Stimulated activated CD8-positive, alpha-beta memory T cell treated with anti-CD3 and anti-CD28 coated beads, Interleukin-12 subunit alpha, Interleukin-12 subunit beta, amount 100 ng/mL, for 4 hours (primary cell): Measurements from ENCODE around the gene PLXNA4.
A peak's percentile ranks its signal among the peaks of the same experiment; 100 is the strongest.

Experiments used
- DNase-seq: peaks from one replicate; pipeline ENCODE4 v3.0.0-alpha.2; 2020; ENCODE audit warnings: low read depth

The PLXNA4 gene

DNA sequence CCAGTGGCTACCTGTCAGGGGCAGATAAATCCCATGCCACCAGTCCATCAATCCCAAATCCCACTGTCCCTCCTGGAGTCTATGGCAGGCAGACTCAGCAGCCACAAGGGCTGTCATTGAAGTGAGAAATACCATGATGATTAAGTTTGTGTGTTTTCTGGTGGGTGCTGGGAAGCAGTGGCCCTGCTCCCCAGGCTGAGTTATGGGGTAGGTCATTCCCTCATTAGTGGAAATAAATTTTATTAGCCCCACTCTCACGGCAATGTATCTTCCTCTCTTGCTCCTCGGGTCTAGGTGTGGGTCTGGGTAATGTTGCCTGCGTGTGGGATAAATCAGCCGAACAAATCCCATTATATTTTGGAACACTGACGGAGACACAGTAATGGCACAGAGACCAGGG, 76.8 kb downstream of the PLXNA4 start:
- DNase-seq, result no peak

- DNase-seq, result no peak
These were observed 77.2 kb downstream of the PLXNA4 start for GRCh38 chr7:132499065-132499464.

DNA sequence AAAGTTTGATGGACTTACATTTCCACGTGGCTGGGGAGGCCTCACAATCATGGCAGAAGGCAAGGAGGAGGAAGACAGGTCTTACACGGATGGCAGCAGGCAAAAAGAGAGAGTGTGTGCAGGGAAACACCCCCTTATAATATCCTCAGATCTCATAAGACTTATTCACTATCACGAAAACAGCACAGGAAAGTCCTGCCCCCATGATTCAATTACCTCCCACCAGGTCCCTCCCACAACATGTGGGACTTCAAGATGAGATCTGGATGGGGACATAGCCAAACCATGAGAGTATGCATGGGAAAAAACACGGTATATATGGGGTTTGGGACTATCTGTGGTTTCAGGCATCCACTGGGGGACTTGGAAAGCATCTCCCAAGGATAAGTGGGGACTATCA, 78.0 kb downstream of the PLXNA4 start:
- DNase-seq, result no peak

DNA sequence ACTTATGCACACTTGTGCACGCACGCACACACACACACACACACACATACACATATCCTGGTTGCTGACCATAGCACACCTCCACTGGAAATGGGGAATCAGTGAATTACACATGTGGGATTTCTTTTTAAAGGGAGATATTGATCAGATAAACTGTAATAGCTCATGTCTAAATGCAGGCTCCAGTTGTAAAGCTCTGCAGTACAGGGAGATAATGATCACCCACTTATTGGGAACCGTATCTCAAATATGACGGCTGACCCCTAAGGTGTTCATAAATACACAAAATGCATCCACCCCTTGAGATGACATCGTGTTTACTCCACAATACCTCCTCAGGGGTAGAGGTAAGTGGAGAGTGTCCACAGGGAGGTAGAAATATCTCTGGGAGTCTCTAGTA, 79.2 kb downstream of the PLXNA4 start:
- no peak for DNase-seq

DNA sequence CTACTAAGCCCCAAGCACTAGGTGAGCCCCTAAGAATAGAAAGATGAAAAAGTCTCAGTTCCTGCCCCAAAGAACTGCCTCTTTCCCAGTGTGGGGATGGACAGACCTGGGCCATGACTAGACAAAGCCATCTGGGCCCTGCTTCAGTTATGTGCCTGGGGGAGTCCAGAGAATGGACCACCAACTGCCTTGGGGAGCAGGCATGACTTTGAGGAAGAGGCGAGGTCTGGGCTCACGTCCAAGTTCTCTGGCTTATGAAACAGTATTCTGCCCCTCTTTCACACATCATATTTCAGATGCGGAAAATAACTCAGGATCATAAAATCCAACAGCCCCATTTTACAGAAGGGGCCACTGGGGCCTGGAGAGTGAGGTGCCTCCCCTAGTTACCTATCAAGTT, 80.3 kb downstream of the PLXNA4 start:
- no peak for DNase-seq

- DNase-seq, result no peak
These were observed 81.8 kb downstream of the PLXNA4 start for GRCh38 chr7:132494474-132494873.

DNA sequence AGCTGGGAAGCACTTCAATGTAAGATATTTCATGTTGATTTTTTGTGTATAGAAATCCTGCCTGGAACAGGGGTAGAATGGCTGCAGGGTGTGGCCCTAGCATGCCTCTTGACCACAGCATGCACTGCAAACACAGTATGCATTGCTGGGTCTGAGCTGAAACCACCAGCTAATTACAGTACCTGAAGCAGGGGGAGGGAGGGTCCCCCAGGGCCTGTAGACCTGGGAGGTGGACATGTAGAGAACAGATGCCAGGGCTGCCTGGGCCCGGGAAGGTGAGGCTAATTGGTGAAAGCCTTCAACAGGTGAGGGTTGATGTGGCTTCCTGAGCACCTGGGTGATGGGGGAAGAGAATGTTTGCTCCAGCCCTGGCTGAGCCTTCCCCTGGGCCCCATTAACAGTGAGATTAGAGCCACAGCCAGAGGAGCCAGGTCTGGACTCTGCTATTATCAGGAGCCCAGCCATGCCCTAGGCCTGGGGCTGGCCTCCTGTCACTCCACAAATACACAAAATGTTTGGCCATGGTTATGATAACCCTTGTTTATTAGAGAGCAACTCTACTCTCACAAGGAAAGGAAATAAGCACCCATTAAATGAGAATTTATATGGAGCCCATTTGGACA, 83.3 kb downstream of the PLXNA4 start:
- DNase-seq, result no peak

GRCh38 chr7:132491391-132491945, 84.8 kb downstream of the PLXNA4 start:
- no peak for DNase-seq

DNA sequence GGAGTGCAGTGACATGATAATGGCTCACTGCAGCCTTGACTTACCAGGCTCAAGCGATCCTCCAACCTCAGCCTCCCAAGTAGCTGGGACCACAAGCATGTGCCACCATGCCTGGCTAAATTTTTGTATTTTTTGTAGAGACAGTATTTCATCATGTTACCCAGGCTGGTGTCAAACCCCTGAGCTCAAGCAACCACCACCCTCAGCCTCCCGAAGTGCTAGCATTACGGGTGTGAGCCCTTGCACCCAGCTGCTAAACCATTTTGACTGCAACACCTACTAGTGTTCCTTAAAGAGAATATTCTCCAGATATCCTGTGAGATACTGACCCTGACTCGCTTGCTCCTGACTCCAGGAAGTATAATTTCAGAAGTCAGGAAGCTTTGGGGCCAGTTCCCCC, 85.8 kb downstream of the PLXNA4 start:
- no peak for DNase-seq

DNA sequence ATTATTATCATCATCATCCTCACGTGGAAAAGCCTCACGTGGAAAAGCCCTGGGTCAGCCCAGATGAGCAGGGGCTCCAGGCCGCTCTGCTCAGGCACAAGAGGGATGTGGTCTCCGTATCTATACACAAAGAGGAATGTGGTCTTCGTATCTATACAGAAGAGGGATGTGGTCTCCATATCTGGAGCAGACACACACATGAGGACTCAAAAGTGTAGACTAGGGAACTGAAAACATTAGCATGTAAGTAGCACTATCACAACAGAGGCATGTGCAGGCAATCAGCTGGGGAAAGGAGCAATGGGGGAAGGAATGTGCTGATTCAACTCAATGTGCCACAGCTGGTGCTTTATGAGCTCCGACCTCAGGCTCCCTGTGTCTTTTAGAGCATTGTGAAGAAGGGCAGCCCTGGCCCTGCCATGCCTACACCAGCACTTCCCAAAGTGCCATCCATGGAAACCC, 86.5 kb downstream of the PLXNA4 start:
- DNase-seq, result no peak

- no peak for DNase-seq
These were observed 87.5 kb downstream of the PLXNA4 start for GRCh38 chr7:132488634-132489302.

DNA sequence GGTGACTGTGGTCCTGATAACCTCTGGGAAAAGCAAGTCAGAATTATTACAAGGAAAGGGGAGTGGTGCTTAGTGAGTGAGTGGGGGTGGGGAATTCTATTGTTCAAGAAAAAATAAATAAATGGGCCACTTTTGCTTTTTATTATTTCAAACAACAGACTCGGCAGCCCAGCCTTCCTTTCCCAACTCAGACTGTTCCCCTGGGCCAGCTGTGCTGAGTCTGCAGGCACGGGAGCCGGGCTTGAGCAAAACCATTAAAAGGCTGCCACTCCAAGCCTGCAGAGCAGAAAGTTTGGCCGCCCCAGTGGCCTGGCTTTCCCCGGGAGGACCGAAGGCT, 90.0 kb downstream of the PLXNA4 start:
- DNase-seq, result no peak

- peak; percentile 13 for DNase-seq
These were observed 90.5 kb downstream of the PLXNA4 start for GRCh38 chr7:132485600-132486273.

GRCh38 chr7:132485136-132485535, 91.1 kb downstream of the PLXNA4 start:
- DNase-seq, result no peak

GRCh38 chr7:132482866-132483265, 93.4 kb downstream of the PLXNA4 start:
- DNase-seq, result no peak

DNA sequence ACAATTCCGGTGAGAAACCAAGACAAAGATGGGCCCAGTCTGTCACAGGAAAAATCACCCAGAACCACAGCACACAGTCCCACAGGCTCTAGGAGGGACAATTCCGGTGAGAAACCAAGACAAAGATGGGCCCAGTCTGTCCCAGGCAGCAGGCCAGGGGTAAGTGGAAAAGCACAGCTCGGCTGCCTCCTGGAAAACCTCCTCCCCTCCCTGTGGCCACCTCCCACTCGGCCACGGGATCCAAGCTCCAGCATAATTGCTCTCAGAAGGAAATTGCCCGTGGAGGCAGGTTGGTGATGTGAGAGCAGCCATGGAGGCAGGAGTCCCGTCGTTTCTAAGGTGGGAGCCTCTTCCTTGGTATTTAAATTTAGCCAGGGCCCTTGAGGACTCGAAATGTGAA, 95.7 kb downstream of the PLXNA4 start:
- no peak for DNase-seq

GRCh38 chr7:132476541-132476940, 99.7 kb downstream of the PLXNA4 start:
- DNase-seq, result no peak

DNA sequence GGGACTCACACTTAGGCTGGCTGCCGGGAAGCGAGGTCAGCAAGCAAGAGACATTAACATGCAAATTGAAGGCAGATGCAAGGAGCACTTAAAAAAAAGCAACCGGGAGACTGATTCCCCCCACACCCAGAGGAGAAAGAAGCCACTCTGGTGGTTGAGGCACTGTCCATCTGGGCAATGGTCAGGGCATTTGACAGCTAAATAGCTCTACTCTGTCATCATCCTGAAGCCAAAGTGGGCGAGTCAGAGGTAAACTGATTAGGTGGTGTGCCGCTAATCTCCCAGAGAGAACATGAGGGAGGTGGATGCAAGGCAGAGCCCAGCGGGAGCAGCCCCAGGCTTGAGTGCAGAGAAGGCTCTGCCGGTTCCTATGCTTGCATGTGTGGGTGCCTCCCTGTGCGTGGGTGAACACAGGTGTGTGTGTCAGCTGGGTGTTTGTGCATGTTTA, 100.6 kb downstream of the PLXNA4 start:
- DNase-seq, result no peak

GRCh38 chr7:132475037-132475668, 101.1 kb downstream of the PLXNA4 start:
- DNase-seq, result no peak

DNA sequence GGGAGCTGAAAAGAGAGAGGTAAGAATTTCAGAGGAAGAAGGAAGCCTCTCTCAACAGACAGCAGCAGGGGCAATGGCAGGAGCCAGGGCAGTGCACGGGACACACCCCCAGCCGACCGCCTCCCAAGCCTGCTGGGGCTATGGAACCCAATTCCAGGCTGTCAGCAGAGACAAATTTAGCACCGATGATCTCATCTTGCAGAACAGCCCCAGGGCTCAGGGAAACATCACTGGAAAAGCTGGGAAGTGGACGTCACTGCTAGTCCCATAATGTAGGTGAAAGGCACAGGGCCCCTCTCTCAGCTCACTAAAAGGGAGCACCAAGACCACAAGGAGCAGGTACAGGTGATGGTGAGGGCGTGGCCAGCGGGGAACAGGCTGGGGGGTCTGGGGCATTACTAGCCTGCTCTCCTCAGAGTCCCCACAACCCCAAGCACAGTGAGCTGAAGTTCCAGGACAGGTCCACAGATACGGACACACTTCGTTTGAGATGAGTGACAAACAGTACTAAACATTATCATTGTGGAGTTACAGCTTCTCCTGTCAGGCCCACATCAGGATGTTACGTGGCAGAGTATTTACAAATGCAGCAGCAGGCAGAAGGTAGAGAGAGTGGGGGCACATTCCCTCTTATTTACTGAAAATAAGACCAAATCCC, 103.7 kb downstream of the PLXNA4 start:
- no peak for DNase-seq

DNA sequence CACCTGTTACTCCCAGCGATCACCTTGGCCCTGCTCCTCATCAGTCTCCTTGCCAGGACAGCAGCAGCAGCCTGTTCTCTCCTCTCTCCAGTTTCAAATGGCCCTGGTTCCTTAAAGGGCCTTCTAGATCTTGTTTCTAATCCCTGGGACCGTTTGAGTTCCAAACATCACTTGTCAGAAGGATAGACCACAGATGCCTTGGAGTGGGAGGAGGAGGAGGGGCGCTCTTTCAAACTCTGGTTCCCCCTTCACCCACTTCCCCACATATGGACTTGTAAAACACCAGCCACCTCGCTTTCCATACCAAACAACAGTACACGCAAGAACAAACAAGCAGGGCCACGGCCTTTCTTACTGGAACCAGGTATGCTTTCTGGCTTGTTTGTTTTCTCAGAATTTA, 104.8 kb downstream of the PLXNA4 start:
- DNase-seq, result no peak

DNA sequence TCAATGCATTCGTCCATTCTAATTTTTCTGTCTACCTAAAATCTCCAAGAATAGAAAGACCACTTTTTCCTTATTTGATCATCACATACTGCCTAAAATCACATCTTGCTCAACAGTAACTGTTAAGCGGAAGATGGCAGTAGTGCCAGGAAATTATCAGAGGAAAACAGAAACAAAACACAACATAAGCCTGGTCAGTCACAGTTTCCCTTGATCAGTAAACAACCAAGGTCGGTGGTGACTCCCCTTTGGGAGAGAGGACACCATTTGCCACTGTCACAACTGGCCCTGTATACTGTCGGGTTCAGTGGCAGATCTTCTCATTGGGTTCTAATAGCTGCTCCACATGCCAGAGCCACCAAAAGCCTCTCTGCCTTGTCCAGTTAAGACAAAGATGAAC, 106.6 kb downstream of the PLXNA4 start:
- no peak for DNase-seq
